ENCODE results near the gene COA5. TPM values are rescaled to one million over a fixed set of nuclear protein-coding genes. Genes with fewer than 3 reads are reported as not detected.

Gene COA5
- total and polyA plus RNA-seq, 3 experiments from 2014 or later, result 26.7 to 31.2 (median 29.2) TPM

GRCh38 chr2:98564541-98565132 lies 43.7 kb downstream of the COA5 start:
- no peaks in the 10 kb centered on the region for H3K9me3 ChIP-seq (ENCODE audit: low read length)
- H3K27ac ChIP-seq (ENCODE audit: low read depth, low read length), result no peak overlapping the region
- CTCF ChIA-PET, result no interaction called here
- H3K4me3 Mint-ChIP-seq, result no peak overlapping the region
- no peaks in the 10 kb centered on the region for H3K27me3 ChIP-seq (ENCODE audit: insufficient read depth, low read length, poor library complexity, severe bottlenecking)
- H3K9me3 Mint-ChIP-seq, result no peaks in the 10 kb centered on the region
- peak overlapping the region in 1 of 8 donors; percentile 24 for H3K27ac Mint-ChIP-seq
- peaks cover 67% of the 10 kb centered on the region for H3K36me3 ChIP-seq (ENCODE audit: insufficient read depth, low read length)
- peaks cover 5 to 8% (median 6%) of the 10 kb centered on the region in 3 donors for H3K4me1 Mint-ChIP-seq
- no peak for DNase-seq
- H3K4me3 ChIP-seq (ENCODE audit: low read length), result no peak overlapping the region
- H3K36me3 Mint-ChIP-seq, result peaks cover 0 to 98% (median 19%) of the 10 kb centered on the region in 3 donors
- POLR2A ChIA-PET, result no interaction called here
- H3K27me3 Mint-ChIP-seq, result no peaks in the 10 kb centered on the region
- no peaks in the 10 kb centered on the region for H3K4me1 ChIP-seq (ENCODE audit: insufficient read depth, low read length)

GRCh38 chr2:98563394-98563793 lies 44.9 kb downstream of the COA5 start:
- POLR2A ChIA-PET, result no interaction called here
- no peak overlapping the region for H3K4me3 Mint-ChIP-seq
- H3K36me3 ChIP-seq (ENCODE audit: insufficient read depth, low read length), result peaks cover 67% of the 10 kb centered on the region
- H3K9me3 ChIP-seq (ENCODE audit: low read length), result no peaks in the 10 kb centered on the region
- H3K4me1 ChIP-seq (ENCODE audit: insufficient read depth, low read length), result peaks cover 5% of the 10 kb centered on the region
- H3K9me3 Mint-ChIP-seq, result no peaks in the 10 kb centered on the region
- peaks cover 17 to 20% (median 19%) of the 10 kb centered on the region in 3 donors for H3K4me1 Mint-ChIP-seq
- H3K27me3 Mint-ChIP-seq, result no peaks in the 10 kb centered on the region
- CTCF ChIA-PET, result no interaction called here
- H3K27ac Mint-ChIP-seq, result peak overlapping the region in 4 of 8 donors; percentile 54 to 87 (median 72)
- H3K27me3 ChIP-seq (ENCODE audit: insufficient read depth, low read length, poor library complexity, severe bottlenecking), result no peaks in the 10 kb centered on the region
- peaks cover 0 to 98% (median 16%) of the 10 kb centered on the region in 3 donors for H3K36me3 Mint-ChIP-seq
- no peak for DNase-seq
- no peak overlapping the region for H3K27ac ChIP-seq (ENCODE audit: low read depth, low read length)
- H3K4me3 ChIP-seq (ENCODE audit: low read length), result no peak overlapping the region

DNA sequence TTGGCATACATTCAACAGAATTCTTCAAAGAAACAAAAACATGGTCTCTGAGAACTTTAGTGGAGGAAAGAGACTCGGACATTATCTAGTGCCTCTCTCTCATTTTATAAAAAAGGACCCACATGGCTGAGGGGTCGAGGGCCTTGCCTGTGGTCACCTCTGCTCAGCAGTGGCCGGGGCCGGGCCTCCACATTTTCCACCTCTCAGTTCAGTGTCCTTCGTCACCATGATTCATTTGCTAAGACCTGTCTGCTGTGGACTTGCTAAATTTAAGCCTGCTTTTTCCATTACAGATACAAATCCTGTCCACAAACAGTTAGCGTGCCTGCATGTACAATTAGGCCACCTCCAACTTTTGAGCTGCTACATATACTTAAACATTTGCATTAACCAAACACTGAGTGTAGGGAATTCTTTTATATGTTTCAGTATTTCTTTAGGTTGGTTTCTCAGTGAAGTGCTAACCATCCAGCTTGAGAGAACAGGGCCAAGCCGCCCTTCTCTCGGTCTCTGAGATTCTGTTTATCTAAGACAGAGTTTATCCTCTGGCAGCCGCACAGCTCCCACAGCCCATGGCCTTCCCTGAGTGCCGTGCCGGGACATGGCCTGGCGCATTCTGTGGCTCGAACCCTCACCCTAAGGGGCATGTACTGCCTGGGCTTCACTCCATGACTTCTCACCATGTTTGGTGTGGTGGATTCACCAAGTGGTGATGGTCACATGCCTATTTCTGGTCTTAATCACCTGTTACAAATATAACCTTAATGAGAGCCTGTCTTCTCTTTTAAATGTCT lies 46.2 kb downstream of the COA5 start:
- Histone ChIP-seq H3K36me3 (ENCODE audit: insufficient read depth, low read length) (peaks cover 75% of the 10 kb centered on the region), H3K27ac (ENCODE audit: low read depth, low read length) (no peak overlapping the region), H3K4me3 (ENCODE audit: low read length) (no peak overlapping the region), H3K4me1 (ENCODE audit: insufficient read depth, low read length) (peaks cover 5% of the 10 kb centered on the region), H3K9me3 (ENCODE audit: low read length) (no peaks in the 10 kb centered on the region), H3K27me3 (ENCODE audit: insufficient read depth, low read length, poor library complexity, severe bottlenecking) (no peaks in the 10 kb centered on the region)
- Mint-ChIP-seq H3K4me1 (peaks cover 26 to 32% (median 27%) of the 10 kb centered on the region in 3 donors), H3K27ac (peak overlapping the region in 2 of 8 donors; percentile 50 to 86), H3K4me3 (no peak overlapping the region), H3K27me3 (no peaks in the 10 kb centered on the region), H3K9me3 (no peaks in the 10 kb centered on the region), H3K36me3 (peaks cover 0 to 98% (median 17%) of the 10 kb centered on the region in 3 donors)
- CTCF ChIA-PET, result no interaction called here
- DNase-seq, result no peak
- POLR2A ChIA-PET, result no interaction called here

DNA sequence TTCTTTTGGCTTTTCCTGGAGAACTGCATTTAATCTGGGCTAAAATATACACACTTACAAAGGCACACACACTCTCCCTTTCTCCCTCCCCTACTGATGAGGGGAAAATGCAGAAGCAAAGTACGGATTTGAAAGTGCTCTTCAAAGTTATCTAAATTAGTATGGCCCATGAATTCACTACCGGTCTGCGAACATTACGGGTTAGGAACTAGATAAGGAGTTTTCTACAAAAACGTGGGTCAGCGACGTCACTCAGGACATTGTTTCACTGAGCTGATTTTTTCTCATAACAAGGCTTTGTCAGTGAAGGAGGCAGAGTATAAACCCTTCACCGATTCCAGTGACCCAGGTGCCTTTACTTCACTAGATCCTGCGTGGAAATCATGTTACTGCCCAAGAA lies 47.3 kb downstream of the COA5 start:
- no peak for DNase-seq
- no peaks in the 10 kb centered on the region for H3K9me3 Mint-ChIP-seq
- Histone ChIP-seq H3K4me1 (ENCODE audit: insufficient read depth, low read length) (peaks cover 5% of the 10 kb centered on the region), H3K4me3 (ENCODE audit: low read length) (no peak overlapping the region), H3K27ac (ENCODE audit: low read depth, low read length) (no peak overlapping the region), H3K36me3 (ENCODE audit: insufficient read depth, low read length) (peaks cover 73% of the 10 kb centered on the region), H3K9me3 (ENCODE audit: low read length) (no peaks in the 10 kb centered on the region), H3K27me3 (ENCODE audit: insufficient read depth, low read length, poor library complexity, severe bottlenecking) (no peaks in the 10 kb centered on the region)
- ChIA-PET CTCF (no interaction called here), POLR2A (no interaction called here)
- H3K27me3 Mint-ChIP-seq, result no peaks in the 10 kb centered on the region
- H3K36me3 Mint-ChIP-seq, result peaks cover 0 to 97% (median 8%) of the 10 kb centered on the region in 3 donors
- peak overlapping the region in 5 of 8 donors; percentile 3 to 86 (median 47) for H3K27ac Mint-ChIP-seq
- H3K4me3 Mint-ChIP-seq, result no peak overlapping the region
- H3K4me1 Mint-ChIP-seq, result peaks cover 33 to 41% (median 35%) of the 10 kb centered on the region in 3 donors

DNA sequence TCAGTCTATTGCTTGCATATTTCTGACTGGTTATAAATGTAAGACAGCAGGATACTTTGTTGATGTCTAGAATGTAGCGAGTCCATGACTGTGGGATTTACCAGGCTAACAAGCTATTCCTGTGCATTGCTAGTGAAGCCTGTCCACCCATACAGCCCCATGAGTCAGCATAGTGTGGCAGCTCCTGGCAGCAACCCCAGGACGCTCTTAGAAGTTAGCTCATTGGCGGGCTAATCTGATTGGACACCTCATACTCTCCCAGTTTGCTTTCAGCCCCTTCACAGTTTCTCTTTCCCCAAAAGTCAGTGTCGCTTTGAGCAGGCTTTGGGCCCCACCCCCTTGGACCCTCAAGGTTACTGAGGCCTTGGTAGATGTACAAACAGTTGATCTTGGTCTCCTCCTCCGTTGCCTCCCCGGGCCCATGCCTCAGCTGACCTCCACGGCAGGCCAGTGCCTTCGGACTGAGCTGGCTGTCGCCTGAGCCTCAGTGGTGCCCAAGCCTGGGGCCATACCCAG lies 48.0 kb downstream of the COA5 start:
- Histone ChIP-seq H3K9me3 (ENCODE audit: low read length) (no peaks in the 10 kb centered on the region), H3K36me3 (ENCODE audit: insufficient read depth, low read length) (peaks cover 73% of the 10 kb centered on the region), H3K27me3 (ENCODE audit: insufficient read depth, low read length, poor library complexity, severe bottlenecking) (no peaks in the 10 kb centered on the region), H3K4me1 (ENCODE audit: insufficient read depth, low read length) (peaks cover 5% of the 10 kb centered on the region), H3K27ac (ENCODE audit: low read depth, low read length) (peak overlapping the region; percentile 13), H3K4me3 (ENCODE audit: low read length) (no peak overlapping the region)
- POLR2A ChIA-PET, result no interaction called here
- peak overlapping the region in 7 of 8 donors; percentile 75 to 93 (median 85) for H3K27ac Mint-ChIP-seq
- no peaks in the 10 kb centered on the region for H3K9me3 Mint-ChIP-seq
- no peak for DNase-seq
- H3K4me1 Mint-ChIP-seq, result peaks cover 33 to 48% (median 39%) of the 10 kb centered on the region in 3 donors
- CTCF ChIA-PET, result no interaction called here
- peak overlapping the region in 2 of 7 donors; percentile 5 to 48 for H3K4me3 Mint-ChIP-seq
- peaks cover 0 to 97% (median 9%) of the 10 kb centered on the region in 3 donors for H3K36me3 Mint-ChIP-seq
- peaks cover 0 to 1% of the 10 kb centered on the region in 2 donors for H3K27me3 Mint-ChIP-seq

- Histone ChIP-seq H3K27me3 (ENCODE audit: insufficient read depth, low read length, poor library complexity, severe bottlenecking) (no peaks in the 10 kb centered on the region), H3K36me3 (ENCODE audit: insufficient read depth, low read length) (peaks cover 79% of the 10 kb centered on the region), H3K4me1 (ENCODE audit: insufficient read depth, low read length) (peaks cover 5% of the 10 kb centered on the region), H3K9me3 (ENCODE audit: low read length) (no peaks in the 10 kb centered on the region), H3K27ac (ENCODE audit: low read depth, low read length) (peak overlapping the region; percentile 13), H3K4me3 (ENCODE audit: low read length) (no peak overlapping the region)
- Mint-ChIP-seq H3K4me3 (peak overlapping the region in 3 of 7 donors; percentile 5 to 53 (median 34)), H3K9me3 (no peaks in the 10 kb centered on the region), H3K27me3 (peaks cover 0 to 1% of the 10 kb centered on the region in 2 donors), H3K4me1 (peaks cover 33 to 55% (median 44%) of the 10 kb centered on the region in 3 donors), H3K27ac (peak overlapping the region; percentile 55 to 93 (median 84)), H3K36me3 (peaks cover 4 to 97% (median 13%) of the 10 kb centered on the region in 3 donors)
- ChIA-PET CTCF (interaction anchor here (0.6 kb wide), 1 partner anchor 117 kb away, joined by 3 read pairs; no protein-coding TSS in a partner anchor), POLR2A (no interaction called here)
- DNase-seq, result no peak
These were observed 48.7 kb downstream of the COA5 start for GRCh38 chr2:98559581-98559980.

DNA sequence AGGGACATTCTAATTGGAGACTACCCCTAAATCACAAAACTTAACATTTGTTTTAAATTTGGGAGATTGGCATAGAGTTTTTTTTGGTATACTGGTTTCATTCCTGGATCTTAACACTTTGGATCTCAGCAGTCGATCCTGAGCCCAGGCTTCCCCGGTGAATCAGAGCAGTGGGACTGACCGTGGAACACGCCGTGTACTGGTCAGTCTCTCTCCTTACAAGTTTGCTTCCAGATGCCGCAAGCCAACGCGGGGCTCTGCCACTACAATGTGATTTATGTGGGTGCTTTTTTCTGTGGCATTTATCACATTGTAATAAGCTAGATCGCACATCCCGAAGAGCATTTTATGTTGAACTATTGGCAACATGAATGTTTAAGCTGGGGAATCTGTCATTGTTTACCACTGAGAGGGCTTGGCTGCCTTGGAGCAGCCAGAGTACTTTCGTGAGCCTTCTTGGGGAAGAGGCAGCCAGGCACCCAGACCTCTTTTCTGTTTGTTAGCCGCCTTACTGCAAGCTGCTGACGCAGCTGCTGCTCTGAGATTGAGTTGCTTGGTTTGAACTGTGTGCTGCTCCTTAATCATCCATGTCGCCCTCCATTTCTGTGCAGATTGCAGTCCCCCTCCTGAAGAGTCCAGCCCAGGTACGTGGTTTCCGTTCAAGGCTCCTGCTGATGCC lies 49.3 kb downstream of the COA5 start:
- peaks cover 33 to 55% (median 44%) of the 10 kb centered on the region in 3 donors for H3K4me1 Mint-ChIP-seq
- peak overlapping the region in 4 of 7 donors; percentile 5 to 53 (median 26) for H3K4me3 Mint-ChIP-seq
- DNase-seq, result no peak
- no peak overlapping the region for H3K27ac ChIP-seq (ENCODE audit: low read depth, low read length)
- peaks cover 5% of the 10 kb centered on the region for H3K4me1 ChIP-seq (ENCODE audit: insufficient read depth, low read length)
- no peak overlapping the region for H3K4me3 ChIP-seq (ENCODE audit: low read length)
- H3K36me3 ChIP-seq (ENCODE audit: insufficient read depth, low read length), result peaks cover 80% of the 10 kb centered on the region
- H3K27me3 Mint-ChIP-seq, result peaks cover 0 to 1% of the 10 kb centered on the region in 2 donors
- no peaks in the 10 kb centered on the region for H3K9me3 ChIP-seq (ENCODE audit: low read length)
- peaks cover 4 to 98% (median 13%) of the 10 kb centered on the region in 3 donors for H3K36me3 Mint-ChIP-seq
- H3K27me3 ChIP-seq (ENCODE audit: insufficient read depth, low read length, poor library complexity, severe bottlenecking), result no peaks in the 10 kb centered on the region
- ChIA-PET CTCF (interaction anchor here (0.6 to 1.0 kb wide), 2 partner anchors 10 to 117 kb away, joined by 3 read pairs; no protein-coding TSS in a partner anchor), POLR2A (no interaction called here)
- peak overlapping the region; percentile 34 to 93 (median 82) for H3K27ac Mint-ChIP-seq
- H3K9me3 Mint-ChIP-seq, result no peaks in the 10 kb centered on the region

Data from CD8-positive, alpha-beta memory T cell (primary cell).